Fibroblast of gingiva (primary cell): ENCODE measurements around the gene NHLH1.

Experiments used
- DNase-seq: peaks from one replicate; pipeline ENCODE4 v3.0.0-alpha.2; 2011; ENCODE audit warnings: low read depth

NHLH1 gene

DNA sequence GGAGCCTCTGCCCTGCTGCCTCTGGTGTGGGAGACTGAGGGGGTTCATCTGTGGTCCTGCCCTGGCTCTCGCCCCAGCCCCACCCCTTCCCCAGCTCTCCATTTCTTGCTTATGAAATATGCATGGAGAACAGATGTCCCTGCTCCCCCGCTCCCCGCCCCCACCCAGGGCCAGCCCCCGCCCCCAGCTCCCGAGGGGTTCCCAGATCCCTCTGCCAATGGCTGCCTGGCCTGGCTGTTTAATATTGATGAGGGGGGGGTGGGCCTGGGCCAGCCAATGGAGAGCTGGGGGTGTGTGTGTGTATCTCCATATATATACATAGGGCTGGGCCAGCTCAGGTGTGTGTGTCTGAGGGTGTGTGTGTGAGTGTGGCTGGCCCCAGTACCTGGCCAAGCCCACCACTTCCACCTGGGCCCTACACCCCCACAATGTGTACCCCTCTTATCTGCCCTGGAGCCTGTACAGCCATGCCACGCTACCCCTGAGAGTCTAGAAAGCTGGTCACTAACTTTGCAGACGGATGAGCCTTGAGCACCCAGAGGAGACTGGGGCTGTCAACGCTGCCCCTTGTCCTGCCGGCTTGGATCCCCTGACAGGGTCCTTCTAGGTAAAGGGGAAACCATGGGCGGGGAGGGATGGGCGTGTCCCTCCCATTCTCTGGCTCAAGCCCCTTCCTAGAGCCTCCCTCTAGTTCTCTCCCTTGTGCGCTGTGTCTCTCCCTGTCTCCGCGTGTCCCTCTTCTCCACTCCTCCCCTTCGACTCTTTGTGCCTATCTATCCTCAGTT lies at the start of gene NHLH1:
Gene NHLH1 (plus strand): TSS at position 341 of the 785 bp plus-strand sequence. CDS start 3,661 bp downstream, outside the sequence.
- no peak for DNase-seq

DNA sequence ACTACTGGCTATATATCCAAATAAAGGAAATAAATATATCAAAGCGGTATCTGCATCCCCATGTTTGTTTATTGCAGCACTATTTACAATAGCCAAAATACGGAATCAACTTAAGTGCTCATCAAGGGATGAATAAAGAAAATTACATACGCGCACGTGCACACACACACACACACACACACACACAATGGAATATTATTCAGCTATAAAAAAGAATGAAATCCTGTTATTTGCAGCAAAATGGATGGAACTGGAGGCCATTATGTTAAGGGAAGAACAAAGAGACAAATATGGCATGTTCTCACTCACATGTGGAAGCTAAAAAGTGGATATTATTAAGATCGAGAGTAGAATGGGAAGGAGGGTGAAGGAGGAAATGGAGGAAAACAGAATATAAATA lies 44.0 kb upstream of the NHLH1 start:
- DNase-seq: no peak

DNA sequence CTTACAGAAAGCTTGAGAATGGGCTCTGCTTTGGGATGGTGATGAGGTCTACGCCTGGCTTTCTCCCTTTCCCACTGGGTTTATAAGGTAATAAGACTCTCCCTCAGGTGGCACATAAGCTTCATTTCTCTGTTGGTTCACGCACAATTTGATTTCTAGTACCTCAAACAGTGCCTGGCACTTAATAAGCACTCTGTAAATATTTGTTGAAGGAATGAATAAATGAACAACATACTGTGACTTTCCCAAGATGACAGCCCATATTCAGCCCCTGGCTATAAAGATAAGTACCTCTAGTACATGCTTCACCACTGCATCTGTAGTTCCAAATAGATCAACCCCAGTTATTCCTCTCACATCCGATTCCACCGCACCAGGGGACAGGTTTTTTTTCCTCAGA lies 41.6 kb upstream of the NHLH1 start:
- DNase-seq: no peak

DNA sequence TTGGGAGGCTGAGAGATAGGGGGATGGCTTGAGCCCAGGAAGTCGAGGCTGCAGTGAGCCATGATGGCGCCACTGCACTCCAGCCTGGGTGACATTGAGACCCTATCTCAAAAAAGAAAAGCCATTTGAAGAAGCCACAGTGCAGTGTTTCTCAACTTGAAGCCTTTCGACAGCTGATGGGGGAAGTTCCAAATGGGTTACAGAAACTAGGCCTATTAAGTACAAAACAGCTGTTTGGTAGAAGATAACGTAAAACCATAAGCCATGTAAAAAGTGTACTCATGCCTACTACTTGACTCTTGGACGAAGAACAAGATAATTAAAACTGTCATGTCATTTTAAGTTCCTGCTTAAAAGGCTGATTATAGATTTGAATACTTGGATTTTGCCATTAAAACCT lies 40.5 kb upstream of the NHLH1 start:
- DNase-seq: no peak

DNA sequence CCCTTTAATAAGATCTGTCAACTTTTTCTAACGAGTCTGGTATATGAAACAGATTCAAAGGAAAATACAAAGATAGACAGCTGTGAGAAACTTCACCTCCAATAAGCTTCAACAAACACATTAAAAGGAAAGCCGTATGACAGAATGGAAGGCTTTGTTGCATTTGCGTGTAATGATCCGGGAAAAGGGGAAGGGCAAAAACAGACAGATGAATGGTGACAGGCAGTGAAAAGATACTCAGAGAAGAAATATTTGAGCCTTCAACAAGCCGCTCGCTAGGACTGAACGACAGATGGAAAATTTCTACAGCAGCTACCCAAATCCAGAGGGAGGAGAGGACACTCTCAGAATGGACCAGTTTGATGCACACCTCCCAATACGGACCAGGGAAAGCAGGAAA lies 38.7 kb upstream of the NHLH1 start:
- no peak for DNase-seq

- DNase-seq: no peak
Observed at GRCh38 chr1:160330119-160330518, 36.8 kb upstream of the NHLH1 start.

- no peak for DNase-seq
Observed at GRCh38 chr1:160332516-160332915, 34.4 kb upstream of the NHLH1 start.

DNA sequence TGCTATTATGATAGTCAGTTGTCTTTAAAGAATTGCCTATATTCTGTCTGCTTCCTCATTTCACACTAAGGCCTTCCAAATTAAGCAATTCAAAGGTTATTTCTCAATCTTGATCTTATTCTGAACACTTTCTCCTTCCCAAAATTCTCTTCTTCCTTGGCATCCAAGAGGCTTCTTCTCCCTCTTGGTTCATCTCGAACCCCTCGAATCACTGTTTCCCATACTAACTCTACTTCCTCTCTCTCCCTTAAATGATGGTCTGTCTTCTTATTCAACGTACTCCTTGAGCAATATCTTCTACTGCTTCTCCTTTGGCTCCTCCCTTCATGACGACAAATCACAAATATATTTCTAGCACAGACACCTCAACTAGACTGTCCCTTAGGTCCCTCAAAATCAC lies 28.3 kb upstream of the NHLH1 start:
- no peak for DNase-seq

- DNase-seq: no peak
Observed at GRCh38 chr1:160340146-160340545, 26.7 kb upstream of the NHLH1 start.

- DNase-seq: no peak
Observed at GRCh38 chr1:160340866-160341265, 26.0 kb upstream of the NHLH1 start.

DNA sequence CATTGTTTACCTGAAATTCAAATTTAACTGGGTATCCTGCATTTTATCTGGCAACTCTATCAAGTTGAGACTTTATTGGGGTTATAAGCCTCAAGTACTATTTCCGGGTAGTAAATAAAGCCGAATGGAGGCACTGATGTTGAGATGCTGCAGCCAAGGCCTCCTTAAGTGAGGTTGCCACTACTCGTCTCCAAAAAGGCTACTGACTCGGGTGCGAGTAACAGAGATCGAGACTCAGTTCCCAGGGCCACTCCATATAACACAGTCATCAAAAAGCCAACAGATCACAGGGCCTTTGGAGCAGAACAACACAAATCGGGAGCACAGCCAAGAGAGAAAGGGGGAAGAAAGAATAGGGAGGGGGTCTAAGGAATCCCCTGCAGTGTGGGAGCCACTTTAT lies 24.3 kb upstream of the NHLH1 start:
- no peak for DNase-seq

- DNase-seq: peak; percentile 97
Observed at GRCh38 chr1:160342953-160343869, 23.7 kb upstream of the NHLH1 start, which contains the start of the genes COPA and NCSTN. TSS of gene COPA (minus strand) at chr1:160343250. CDS start at chr1:160343170, 80 bp downstream. TSS of gene NCSTN (plus strand) at chr1:160343383. CDS start at chr1:160343397, 14 bp downstream.

DNA sequence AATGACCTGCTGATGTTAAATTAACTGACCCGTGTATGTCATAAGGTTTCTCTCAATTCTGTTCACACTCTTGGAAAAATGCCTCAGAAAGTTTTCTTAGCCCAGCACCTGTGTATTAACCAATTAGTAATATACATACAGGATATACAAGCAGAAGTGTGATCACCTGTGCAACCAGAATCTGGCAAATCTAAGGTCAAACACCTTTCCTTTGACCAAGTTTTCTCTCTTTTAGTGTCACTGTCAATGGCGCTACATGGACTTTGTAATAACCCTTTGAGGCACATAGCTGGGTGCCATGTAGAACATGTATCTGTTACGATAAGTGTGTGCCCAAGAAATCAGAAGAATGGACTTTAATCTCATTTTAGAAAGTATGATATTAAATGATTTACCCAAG lies 22.6 kb upstream of the NHLH1 start:
- no peak for DNase-seq

DNA sequence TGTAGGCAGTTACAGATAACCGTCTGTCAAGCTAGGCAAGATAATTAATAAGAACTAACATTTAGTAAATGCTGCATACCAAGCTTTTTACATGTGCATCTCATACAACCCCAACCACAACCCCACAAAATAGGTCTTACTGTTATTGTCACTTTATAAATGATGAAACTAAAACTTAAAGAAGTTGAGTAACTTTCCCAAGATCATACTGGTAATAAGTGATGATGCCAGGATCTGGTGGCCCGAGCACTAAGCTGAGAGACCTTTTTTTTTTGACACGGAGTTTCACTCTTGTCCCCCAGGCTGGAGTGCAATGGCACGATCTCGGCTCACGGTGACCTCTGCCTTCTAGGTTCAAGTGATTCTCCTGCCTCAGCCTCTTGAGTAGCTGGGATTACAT lies 21.9 kb upstream of the NHLH1 start:
- no peak for DNase-seq

DNA sequence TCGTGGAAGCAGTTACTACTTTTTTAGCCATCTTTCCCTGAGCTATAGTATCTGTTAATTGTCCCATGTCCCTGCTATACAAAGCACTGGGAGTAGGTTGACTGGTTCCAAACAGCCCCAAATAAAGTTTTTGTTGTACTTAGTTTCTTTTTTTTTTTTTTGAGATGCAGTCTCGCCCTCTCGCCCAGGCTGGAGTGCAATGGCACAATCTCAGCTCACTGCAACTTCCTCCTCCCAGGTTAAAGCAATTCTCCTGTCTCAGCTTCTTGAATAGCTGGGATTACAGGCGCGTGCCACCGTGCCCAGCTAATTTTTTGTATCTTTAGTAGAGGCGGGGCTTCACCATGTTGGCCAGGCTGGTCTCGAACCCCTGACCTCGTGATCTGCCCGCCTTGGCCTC lies 20.4 kb upstream of the NHLH1 start:
- no peak for DNase-seq

DNA sequence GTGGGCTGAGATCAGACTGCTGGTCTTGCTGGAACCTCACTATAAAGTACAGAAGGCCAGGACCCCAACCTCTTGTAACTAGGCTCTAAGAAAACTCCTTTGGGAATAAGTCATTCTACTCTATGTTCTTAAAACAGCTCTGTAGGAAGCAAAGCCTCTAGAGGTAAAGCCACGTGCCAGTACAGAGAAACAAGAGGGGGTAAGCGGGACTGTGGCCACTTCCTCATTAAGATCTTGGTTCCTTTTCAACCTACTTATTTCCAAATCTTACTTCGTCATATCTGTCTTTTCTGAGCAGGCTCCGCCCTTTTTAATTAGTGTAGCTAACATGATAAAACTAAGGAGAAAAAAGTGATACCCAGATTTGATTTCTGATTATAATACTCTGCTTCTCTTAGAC lies 19.9 kb upstream of the NHLH1 start:
- no peak for DNase-seq

- no peak for DNase-seq
Observed at GRCh38 chr1:160351629-160352028, 15.2 kb upstream of the NHLH1 start.

DNA sequence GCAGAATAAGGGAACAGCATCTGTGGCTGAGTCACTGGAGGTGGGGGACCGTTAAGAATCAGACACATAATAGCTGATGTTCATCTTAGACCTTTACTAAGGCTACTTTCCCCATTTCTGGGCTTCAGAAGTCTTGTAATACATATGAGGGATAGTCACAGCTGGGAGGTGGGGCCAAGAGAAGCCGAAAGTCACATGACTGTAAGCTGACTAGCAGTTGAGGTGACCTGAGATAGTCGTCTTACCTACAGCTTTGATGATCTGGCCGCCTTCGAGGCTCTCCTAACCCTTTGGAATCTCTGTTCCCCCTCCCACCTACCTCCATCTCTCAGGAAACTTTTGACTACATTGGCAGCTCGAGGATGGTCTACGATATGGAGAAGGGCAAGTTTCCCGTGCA lies 14.3 kb upstream of the NHLH1 start:
- DNase-seq: no peak

DNA sequence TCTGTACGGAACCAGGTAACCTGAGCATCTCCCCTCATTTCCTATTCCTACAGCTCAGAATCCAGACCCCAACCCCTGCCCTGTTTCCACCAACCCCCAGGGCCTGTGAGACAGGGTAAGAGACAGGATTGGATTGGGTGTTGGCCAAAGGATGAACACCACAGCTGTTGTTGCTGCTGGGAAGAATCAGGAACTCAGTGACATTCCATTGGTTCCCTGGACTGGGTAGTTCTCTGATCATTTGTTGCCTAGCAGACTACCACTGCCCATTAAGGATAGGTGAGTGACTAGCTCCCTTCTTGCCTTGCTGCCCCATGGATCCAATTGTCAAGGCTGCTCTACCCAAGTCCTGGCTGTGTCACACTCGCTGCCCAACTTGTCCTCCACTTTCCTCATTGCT lies 13.6 kb upstream of the NHLH1 start:
- peak; percentile 6 for DNase-seq

DNA sequence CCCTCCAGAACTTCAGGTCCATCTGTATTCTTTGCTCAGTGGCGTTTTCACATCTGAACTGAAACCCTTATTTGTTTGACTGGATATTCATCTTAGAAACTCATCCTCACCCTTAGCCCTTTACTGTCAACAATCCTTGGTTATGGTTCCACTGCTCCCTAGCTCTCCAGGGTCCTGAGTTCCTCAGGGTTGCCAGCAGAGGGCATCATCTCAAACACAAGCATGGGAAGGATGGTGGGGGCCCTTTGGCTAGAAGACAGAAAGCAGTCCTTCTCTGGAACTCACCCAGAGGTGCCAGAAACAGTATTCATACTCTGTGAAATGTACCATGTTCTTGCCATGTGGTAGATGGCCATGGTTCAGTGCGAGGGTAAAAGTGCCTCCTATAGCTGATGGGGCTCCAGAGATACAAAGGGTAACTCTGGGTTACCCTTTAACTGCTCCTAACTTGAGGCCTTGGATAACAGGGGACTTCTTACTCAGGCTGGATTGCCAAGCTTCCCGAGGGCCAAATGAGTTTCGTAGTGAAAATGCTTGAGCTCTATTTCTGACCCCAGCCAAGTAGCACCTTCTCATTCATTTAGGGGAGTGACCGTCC lies 12.4 kb upstream of the NHLH1 start:
- DNase-seq: no peak

GRCh38 chr1:160357286-160358002 lies 9.4 kb upstream of the NHLH1 start:
- peak; percentile 69 for DNase-seq

- DNase-seq: no peak
Observed at GRCh38 chr1:160358073-160358472, 8.8 kb upstream of the NHLH1 start.
